T-helper 9 cell (primary cell): ENCODE results near the gene IL18BP.

Experiments used
- DNase-seq: peaks from one replicate; pipeline ENCODE4 v3.0.0-alpha.2; 2020

The IL18BP gene

GRCh38 chr11:71997594-71997993 lies 1.1 kb upstream of the IL18BP start:
- DNase-seq: no peak

GRCh38 chr11:71998061-71998460 lies 648 bp upstream of the IL18BP start:
- DNase-seq: no peak

DNA sequence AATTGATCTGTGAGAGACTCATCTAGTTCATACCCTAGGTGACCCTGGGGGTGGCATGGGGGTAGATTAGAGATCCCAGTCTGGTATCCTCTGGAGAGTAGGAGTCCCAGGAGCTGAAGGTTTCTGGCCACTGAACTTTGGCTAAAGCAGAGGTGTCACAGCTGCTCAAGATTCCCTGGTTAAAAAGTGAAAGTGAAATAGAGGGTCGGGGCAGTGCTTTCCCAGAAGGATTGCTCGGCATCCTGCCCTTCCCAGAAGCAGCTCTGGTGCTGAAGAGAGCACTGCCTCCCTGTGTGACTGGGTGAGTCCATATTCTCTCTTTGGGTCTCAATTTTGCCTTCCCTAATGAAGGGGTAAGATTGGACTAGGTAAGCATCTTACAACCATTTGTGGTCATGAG lies 653 bp downstream of the IL18BP start:
- no peak for DNase-seq

DNA sequence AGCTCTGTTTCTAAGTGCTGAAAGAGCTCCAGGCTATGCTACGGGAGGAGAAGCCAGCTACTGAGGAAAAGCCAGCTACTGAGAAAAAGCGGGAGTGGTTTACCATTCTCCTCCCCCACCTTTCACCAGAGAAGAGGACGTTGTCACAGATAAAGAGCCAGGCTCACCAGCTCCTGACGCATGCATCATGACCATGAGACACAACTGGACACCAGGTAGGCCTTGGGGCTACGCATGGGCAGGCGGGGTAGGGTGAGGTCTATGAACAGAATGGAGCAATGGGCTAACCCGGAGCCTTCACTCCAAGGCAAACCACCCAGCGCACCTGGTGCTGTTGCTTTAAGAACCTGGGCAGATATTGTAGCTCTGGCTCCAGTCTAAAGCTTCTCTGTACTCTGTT lies 1.1 kb downstream of the IL18BP start:
- no peak for DNase-seq

- no peak for DNase-seq
These were observed 1.6 kb downstream of the IL18BP start for GRCh38 chr11:72000202-72000867.

DNA sequence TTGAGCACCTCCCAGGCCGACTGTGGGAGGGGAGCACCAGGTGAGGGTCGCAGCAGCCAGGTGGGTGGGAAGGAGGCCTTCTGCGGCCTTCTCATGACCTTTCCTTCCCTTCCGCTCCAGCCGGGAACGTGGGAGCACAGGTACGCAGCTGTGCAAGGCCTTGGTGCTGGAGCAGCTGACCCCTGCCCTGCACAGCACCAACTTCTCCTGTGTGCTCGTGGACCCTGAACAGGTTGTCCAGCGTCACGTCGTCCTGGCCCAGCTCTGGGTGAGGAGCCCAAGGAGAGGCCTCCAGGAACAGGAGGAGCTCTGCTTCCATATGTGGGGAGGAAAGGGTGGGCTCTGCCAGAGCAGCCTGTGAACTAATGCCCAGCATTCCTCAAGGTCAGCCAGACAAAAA lies 2.6 kb downstream of the IL18BP start:
- no peak for DNase-seq

- no peak for DNase-seq
These were observed 3.3 kb downstream of the IL18BP start for GRCh38 chr11:72001834-72002591.

DNA sequence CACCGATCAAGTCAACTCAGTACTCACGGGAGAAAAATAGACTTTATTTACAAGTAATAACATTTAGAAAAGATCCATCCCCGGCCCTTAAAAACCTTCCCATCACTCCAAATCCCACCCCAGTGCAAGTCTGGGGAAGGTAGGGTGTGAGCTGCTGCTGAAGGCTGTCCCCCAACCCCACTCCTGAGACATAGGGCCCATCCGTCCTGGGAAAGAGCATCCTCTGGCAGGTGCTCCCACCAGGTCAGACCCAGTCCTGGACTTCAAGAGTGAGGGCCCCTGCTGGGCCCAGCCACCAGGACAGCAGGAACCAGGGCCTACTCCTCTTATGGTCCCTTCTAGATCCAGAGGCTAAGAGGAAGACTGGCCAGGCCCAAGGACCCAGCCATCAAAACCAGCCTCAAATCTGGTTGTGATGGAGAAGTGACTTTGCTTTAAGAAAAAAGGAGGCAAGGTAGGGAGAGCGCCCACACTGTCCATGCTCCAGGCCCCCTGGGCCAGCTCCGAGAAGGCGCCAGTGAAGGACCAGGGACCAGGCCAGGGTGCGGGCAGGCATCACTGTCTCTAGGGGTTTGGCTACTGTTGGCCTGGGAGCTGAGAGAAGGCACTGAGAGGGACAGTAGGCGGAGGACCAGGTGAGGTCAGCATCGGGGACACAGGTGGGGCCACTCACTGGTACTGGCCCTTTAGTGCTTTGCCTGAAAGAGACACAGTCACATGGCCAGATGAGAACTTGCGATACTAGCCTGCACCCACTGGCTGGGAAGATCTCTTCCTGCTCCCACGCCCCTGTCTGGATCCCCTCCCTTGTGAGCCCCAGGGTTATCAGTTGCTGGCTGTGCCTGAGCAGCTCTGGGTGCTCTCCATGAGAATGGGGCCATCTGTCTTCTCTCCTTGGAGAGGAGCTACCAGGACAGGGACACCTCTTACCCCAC lies 4.4 kb downstream of the IL18BP start:
- DNase-seq: no peak

DNA sequence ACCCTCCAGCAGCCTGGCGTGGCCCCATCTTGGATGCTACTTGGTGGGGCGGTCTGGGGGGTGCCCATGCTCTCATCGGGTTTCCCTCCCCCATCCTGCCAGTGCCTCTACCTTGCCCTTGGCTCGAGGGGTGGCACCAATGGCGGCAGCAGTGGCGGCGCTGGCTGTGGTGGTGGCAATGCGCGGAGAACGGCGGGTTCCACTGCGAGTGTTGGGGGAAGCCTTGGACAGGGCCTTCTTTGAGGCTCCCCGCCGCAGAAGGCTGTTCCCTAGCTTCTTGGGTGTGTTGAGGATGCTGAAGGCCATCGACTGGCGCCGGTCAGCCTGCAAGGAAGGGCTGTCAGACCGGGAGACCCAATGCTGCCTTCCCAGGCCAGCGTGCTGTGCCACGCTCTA lies 5.1 kb downstream of the IL18BP start:
- DNase-seq: no peak

DNA sequence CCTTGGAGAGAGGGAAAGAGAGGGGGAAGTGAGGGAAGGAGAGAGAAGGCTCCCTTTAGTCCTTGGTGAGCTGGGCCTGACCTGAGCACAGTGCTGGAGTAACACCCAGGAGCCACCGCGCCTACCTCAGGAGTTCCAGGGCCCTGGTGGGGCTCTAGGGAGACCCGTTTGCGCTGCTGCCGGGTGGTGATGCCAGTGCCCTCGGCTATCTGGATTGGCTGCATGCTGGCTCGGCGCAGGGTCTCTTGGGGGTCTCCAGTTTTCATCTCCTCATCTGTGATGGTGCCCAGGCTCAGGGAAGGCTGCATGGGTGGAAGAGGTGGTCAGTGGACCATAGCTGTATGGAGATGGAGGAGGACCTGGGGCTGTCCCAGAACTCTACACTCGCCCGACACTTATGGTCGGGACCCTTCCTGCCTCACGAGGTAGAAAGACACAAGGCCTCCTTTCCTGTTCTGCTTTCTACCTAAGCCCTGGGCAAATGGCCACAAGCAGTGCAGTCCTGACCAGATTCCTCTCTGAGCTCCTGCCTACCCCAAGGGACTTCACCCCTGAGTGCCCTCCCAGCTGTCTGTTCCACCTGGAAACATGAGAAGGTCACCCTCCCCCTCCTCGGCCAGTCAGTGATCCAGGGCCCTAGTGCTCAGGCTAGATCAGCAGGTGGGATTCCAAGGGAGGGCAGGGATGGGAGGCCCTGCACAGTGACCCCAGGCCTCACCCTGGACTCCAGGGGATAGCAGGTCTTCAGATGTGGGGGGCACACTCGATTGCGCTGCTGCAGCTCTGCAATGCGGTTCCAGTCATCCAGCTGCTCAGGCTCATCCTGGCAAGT lies 6.0 kb downstream of the IL18BP start:
- no peak for DNase-seq

DNA sequence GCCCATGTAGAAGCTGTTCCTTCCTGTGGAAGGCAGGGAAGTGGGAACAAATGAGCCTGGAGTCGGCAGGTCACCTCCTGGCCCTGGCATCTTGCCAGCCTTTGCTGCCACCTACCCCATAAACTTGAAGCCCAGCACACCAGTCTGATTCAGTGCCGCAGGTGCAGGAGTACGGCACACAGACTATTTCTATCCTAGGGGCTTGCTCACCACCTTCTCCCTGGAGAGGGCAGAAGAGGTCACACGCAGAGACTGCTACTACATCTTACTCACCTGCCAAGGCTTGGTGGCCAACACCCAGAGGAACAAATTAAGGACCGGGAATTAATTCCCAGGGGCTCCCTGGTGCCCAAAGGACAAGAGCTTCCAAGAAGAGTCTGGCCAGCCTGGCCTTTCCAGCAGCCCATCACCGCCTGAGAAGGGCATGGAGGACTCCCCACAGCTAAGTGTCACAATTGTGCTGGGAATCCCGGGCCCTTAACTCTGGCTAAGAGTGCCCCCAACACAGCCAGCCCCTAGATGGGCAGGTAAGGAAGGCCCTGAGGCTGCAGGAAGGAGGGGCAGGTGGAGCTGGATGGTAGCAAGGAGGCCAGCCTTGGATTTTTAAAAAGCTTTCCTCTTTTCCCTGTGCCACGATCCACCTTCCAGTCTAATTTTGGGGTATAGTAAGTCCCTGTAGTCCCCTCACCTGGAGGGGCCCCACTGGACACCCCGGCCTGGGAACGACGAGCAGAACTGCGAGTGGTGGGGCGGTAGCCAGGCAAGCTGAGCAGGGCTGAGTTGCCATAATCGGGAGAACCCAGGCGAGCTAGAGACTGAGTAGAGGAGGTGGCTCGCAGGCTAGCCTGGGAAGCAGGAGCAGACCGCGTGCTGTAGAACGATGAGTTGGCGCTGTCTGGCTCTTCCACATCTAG lies 6.9 kb downstream of the IL18BP start:
- DNase-seq: no peak

- no peak for DNase-seq
These were observed 7.8 kb downstream of the IL18BP start for GRCh38 chr11:72006309-72007088.

DNA sequence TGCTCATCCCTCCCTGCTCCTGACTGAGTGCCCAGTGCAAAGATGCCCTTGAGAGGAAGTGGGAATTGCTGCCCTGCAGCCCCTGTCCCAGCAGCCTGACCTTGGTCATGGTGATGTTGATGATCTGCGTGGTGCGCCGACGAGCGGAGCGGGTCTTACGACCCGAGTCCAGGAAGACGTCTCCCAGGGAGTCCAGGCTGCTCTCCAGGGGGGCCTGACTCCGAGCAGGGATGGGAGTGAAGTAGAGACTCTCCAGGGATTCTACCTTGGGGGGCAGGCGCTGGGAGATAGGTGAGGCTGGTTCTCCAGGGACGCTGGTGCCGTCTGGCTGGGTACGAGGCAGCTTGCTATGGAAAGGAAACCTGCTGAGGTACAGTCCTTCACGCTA lies 8.4 kb downstream of the IL18BP start:
- no peak for DNase-seq

- no peak for DNase-seq
These were observed 8.9 kb downstream of the IL18BP start for GRCh38 chr11:72007587-72007986.

DNA sequence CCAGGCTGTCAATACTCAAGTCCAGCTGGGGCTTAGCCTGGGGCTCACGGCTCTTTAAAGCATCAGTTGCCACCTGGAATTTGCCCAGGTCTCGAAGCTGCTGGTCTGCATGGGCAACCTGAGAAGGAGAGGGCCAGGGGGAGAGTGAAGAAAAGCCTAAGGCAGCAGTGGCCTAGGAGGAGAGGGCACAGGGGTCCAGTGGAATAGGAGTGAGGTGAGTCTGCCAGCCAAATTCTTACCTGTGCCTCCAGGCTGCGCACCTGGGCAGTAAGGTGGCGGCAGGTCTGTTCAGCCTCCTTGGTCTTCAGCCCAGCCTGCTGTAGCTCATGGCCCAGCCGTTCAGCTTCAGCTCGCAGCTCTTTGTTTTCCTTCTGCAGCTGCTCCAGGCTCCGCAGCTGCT lies 10.0 kb downstream of the IL18BP start:
- DNase-seq: no peak

DNA sequence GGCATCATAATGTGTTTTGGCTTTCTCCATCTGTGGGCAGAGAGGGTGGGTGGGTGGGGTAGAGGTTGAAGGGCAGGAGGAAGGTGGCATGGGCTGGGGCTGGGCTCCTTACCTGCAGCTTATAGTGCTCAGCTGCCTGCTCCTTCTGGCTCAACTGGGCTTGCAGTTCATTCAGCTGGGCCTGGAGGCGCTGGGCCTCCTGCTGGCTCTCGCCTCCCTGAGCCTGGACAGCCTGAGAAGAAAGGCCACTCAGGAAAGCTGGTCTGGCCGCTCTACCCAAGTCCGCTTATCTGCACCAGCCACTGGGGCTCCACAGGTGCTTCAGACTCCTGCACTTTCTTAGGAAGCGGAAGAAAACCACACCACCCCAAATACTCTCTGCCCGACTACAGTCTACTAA lies 10.4 kb downstream of the IL18BP start:
- DNase-seq: no peak

DNA sequence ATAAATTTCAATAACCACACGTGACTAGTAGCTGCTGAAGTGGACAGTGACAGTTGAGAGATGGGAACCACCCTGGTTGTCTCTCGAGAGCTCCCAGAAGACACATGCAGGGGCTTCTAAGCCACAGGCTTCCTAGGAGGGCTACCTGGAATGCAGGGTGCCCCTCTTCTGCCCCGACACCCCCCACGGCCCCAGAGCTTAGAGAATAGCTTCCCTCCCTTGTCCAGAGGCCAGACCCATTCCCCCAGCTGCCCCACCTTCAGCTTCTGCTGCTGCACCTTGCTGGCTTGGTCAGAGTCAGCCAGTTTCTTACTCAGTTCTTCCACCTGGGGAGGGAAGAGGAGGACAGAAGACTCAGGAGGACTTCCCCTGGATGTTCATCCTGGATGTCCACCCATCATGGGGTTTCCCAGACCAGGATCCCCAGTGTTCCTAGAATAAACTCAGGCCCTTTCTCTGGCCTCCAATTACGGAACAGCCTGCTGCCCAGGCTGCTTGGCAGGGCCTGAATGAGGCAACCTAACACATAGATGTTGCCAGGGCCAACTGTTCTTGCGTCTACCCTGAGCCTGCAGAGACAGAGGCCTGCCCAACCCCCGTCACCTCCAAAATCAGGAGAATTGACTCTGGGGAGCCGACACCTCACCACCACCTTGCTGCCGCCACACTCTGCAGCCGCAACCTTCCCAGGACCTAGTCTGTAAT lies 12.0 kb downstream of the IL18BP start:
- DNase-seq: no peak

DNA sequence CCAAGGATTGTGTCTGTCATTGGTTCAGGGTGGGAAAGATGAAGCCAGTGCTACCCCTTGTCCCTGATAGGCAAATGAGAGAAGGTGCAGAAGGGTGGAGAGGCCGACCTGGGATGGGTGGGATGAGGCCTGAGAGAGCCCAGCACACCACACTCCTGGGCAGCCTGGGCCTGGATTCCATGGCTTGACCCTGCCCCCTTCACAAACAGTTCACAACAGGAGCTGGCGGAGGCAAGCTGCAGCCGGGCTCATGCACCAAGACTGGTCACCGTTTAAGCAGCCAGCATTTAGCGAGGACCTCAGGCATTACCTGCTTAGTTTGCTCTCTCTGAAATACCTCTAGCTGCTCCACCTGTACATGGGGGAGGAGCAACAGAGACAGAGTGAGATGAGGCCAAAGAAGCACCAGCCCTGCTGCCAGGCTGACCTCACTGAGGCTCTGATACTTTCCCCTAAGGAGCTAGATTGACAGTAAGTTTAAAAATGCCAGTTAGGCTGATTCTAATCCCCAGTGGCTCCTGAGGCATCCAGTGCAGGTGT lies 13.5 kb downstream of the IL18BP start:
- DNase-seq: no peak

- DNase-seq: no peak
These were observed 14.4 kb downstream of the IL18BP start for GRCh38 chr11:72012897-72013721.
